NT2/D1 (cell line): ENCODE measurements around the gene KDM4B.
"Not testable (repeated sequence)": the region's sequence is repeated elsewhere in the genome, so short reads cannot be mapped to it uniquely, and the experiment has no call there.

ENCODE experiments used
- DNase-seq: peaks from one replicate; pipeline ENCODE4 v3.0.0-alpha.2; 2011; ENCODE audit warnings: low read depth, low spot score
- H3K27me3 ChIP-seq: 2 replicates; pipeline ENCODE4 v1.6.0; 2011; ENCODE audit warnings: mild to moderate bottlenecking; ENCODE audit not compliant: insufficient read length, insufficient read depth
- H3K36me3 ChIP-seq: 2 replicates; pipeline ENCODE4 v1.6.1; 2011; ENCODE audit warnings: mild to moderate bottlenecking, low read length, mixed read lengths; ENCODE audit not compliant: insufficient read depth, insufficient read length
- H3K4me1 ChIP-seq: 2 replicates; pipeline ENCODE4 v1.5.1; 2011; ENCODE audit not compliant: insufficient read depth, insufficient read length
- H3K4me3 ChIP-seq: 2 replicates; pipeline ENCODE4 v1.5.1; 2011; ENCODE audit warnings: low read depth; ENCODE audit not compliant: insufficient read length
- H3K9ac ChIP-seq: 2 replicates; pipeline ENCODE4 v1.6.0; 2011; ENCODE audit warnings: low read depth; ENCODE audit not compliant: insufficient read length
- H3K9me3 ChIP-seq: 2 replicates; pipeline ENCODE4 v1.5.1; 2011; ENCODE audit warnings: mild to moderate bottlenecking, low read length; ENCODE audit not compliant: insufficient read depth
- SUZ12 ChIP-seq: IDR thresholded peaks from 2 replicates; pipeline ENCODE4 v1.6.1; 2011; ENCODE audit not compliant: insufficient read length, insufficient read depth; ENCODE audit errors: extremely low read depth
- YY1 ChIP-seq: IDR thresholded peaks from 2 replicates; pipeline ENCODE4 v1.6.1; 2011; ENCODE audit not compliant: insufficient read length, insufficient read depth
- ZNF274 ChIP-seq: IDR thresholded peaks from 2 replicates; pipeline ENCODE4 v1.6.1; 2011; ENCODE audit warnings: mild to moderate bottlenecking, low read depth, low read length

Gene KDM4B

GRCh38 chr19:4935444-4935843 lies 33.5 kb upstream of the KDM4B start:
- DNase-seq, result no peak
- no peak for TF ChIP-seq SUZ12
- TF ChIP-seq YY1, result no peak
- TF ChIP-seq ZNF274, result no peak
- H3K9ac ChIP-seq, result no peak overlapping the region
- no peak overlapping the region for H3K4me3 ChIP-seq
- H3K36me3 ChIP-seq, result peaks cover 83% of the 10 kb centered on the region
- H3K27me3 ChIP-seq, result no peaks in the 10 kb centered on the region
- H3K4me1 ChIP-seq, result peaks cover 7% of the 10 kb centered on the region
- no peaks in the 10 kb centered on the region for H3K9me3 ChIP-seq

GRCh38 chr19:4937060-4937459 lies 31.9 kb upstream of the KDM4B start:
- H3K9ac ChIP-seq, result no peak overlapping the region
- H3K27me3 ChIP-seq, result no peaks in the 10 kb centered on the region
- no peaks in the 10 kb centered on the region for H3K9me3 ChIP-seq
- H3K4me1 ChIP-seq, result peaks cover 7% of the 10 kb centered on the region
- H3K4me3 ChIP-seq, result no peak overlapping the region
- TF ChIP-seq ZNF274 (no peak), YY1 (no peak), SUZ12 (no peak)
- peaks cover 86% of the 10 kb centered on the region for H3K36me3 ChIP-seq
- no peak for DNase-seq

- H3K36me3 ChIP-seq, result peaks cover 84% of the 10 kb centered on the region
- H3K4me3 ChIP-seq, H3K27me3 ChIP-seq, H3K9ac ChIP-seq, H3K4me1 ChIP-seq, H3K9me3 ChIP-seq, DNase-seq: not testable (repeated sequence)
Observed at GRCh38 chr19:4938461-4938860, 30.5 kb upstream of the KDM4B start.

DNA sequence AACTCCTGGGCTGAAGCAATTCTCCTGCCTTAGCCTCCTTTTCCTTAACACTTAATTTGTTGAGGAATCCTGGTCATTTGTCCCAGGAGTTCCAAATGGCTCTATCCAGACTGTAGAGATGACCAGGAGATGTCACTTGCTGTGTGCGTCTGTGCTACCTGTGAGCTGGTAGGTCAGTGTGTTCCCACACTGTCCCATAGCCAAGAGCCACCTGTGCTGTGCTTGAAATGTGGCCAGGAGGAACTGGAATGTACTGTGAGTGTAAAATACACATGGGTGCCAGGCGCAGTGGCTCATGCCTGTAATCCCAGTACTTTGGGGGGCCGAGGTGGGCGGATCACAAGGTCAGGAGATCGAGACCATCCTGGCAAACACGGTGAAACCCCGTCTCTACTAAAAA lies 29.4 kb upstream of the KDM4B start:
- H3K36me3 ChIP-seq, result peaks cover 83% of the 10 kb centered on the region

DNA sequence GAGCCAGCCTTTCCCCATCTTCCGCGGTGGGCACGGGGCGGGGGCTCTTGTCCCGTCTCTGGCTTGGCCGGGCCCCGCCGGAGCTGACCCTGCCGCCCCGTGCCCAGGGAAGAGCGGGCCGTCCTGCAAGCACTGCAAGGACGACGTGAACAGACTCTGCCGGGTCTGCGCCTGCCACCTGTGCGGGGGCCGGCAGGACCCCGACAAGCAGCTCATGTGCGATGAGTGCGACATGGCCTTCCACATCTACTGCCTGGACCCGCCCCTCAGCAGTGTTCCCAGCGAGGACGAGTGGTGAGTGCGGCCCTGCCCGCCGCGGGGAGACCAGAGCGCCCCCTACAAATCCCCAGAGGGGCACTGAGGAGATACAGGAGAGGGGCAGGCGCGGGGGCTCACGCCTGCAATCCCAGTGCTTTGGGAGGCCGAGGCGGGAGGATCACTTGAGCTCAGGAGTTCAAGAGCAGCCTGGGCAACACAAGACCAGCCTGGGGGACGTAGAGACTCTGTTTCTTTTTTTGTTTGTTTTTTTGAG lies 27.2 kb upstream of the KDM4B start:
- not testable (repeated sequence) for DNase-seq, H3K9me3 ChIP-seq, H3K27me3 ChIP-seq, H3K9ac ChIP-seq, H3K4me3 ChIP-seq, H3K4me1 ChIP-seq
- peaks cover 81% of the 10 kb centered on the region for H3K36me3 ChIP-seq

More for the DNA sequence above, 29.4 kb upstream of the KDM4B start:
- DNase-seq, result no peak
- TF ChIP-seq YY1 (no peak), SUZ12 (no peak), ZNF274 (no peak)
- no peak overlapping the region for H3K4me3 ChIP-seq
- H3K9ac ChIP-seq, result no peak overlapping the region
- H3K27me3 ChIP-seq, result no peaks in the 10 kb centered on the region
- peaks cover 7% of the 10 kb centered on the region for H3K4me1 ChIP-seq
- no peaks in the 10 kb centered on the region for H3K9me3 ChIP-seq

DNA sequence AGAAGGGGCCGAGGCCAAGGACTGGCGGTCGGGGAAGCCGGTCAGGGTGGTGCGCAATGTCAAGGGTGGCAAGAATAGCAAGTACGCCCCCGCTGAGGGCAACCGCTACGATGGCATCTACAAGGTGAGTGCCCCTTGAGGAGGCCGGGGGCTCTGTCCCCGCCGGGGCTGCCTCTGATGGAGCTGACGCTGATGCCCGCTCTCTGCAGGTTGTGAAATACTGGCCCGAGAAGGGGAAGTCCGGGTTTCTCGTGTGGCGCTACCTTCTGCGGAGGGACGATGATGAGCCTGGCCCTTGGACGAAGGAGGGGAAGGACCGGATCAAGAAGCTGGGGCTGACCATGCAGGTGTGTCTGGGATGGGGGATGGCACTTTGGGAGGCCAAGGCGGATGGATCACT lies 18.3 kb upstream of the KDM4B start:
- not testable (repeated sequence) for H3K27me3 ChIP-seq, H3K4me3 ChIP-seq, H3K9me3 ChIP-seq, H3K9ac ChIP-seq, H3K4me1 ChIP-seq, DNase-seq
- H3K36me3 ChIP-seq, result peaks cover 91% of the 10 kb centered on the region

- Histone ChIP-seq H3K4me3 (no peak overlapping the region), H3K27me3 (no peaks in the 10 kb centered on the region), H3K9me3 (no peaks in the 10 kb centered on the region), H3K36me3 (peaks cover 91% of the 10 kb centered on the region), H3K4me1 (no peaks in the 10 kb centered on the region), H3K9ac (no peak overlapping the region)
- DNase-seq, result no peak
- no peak for TF ChIP-seq ZNF274
- TF ChIP-seq YY1, result no peak
- TF ChIP-seq SUZ12, result no peak
Observed at GRCh38 chr19:4951656-4952055, 17.3 kb upstream of the KDM4B start.

- H3K36me3 ChIP-seq, result peaks cover 88% of the 10 kb centered on the region
- no peaks in the 10 kb centered on the region for H3K9me3 ChIP-seq
- no peak for DNase-seq
- no peaks in the 10 kb centered on the region for H3K27me3 ChIP-seq
- no peak overlapping the region for H3K4me3 ChIP-seq
- H3K9ac ChIP-seq, result no peak overlapping the region
- H3K4me1 ChIP-seq, result no peaks in the 10 kb centered on the region
- TF ChIP-seq SUZ12 (no peak), YY1 (no peak), ZNF274 (no peak)
Observed at GRCh38 chr19:4952945-4953344, 16.0 kb upstream of the KDM4B start.

GRCh38 chr19:4954320-4955149 lies 14.4 kb upstream of the KDM4B start:
- H3K4me1 ChIP-seq, DNase-seq: not testable (repeated sequence)
- peaks cover 89% of the 10 kb centered on the region for H3K36me3 ChIP-seq

More at GRCh38 chr19:4954320-4955149, 14.4 kb upstream of the KDM4B start:
- not testable (repeated sequence) for H3K9me3 ChIP-seq, H3K27me3 ChIP-seq, H3K4me3 ChIP-seq, H3K9ac ChIP-seq
